SK-MEL-5 (cell line): ENCODE data around the gene MALAT1. TPM values are rescaled to one million over a fixed set of nuclear protein-coding genes. Genes with fewer than 3 reads are reported as not detected.
"Not testable (repeated sequence)": the region's sequence is repeated elsewhere in the genome, so short reads cannot be mapped to it uniquely, and the experiment has no call there.

Source experiments
- DNase-seq: peaks from one replicate; pipeline ENCODE4 v3.0.0-alpha.2; 2016; ENCODE audit warnings: low read depth, low spot score
- in situ Hi-C: cut with HindIII; loops from 2 replicates; pipeline ENCODE4 v1.10.0; 2016; ENCODE audit warnings: low sequenced_read_pairs, high pct_unique_total_duplicates, low pct_unique_long_range_greater_than_20kb
- total RNA-seq: library from RNA; depleted of rRNA; stranded (reverse); fragments of >200 nt; shearing (Covaris generic); gene quantifications from 2 replicates; pipeline ENCODE4 v1.2.3, GENCODE V29; 2014

The MALAT1 gene
- total RNA-seq, 1 experiment from 2014 or later, result 1,469 TPM

- peak; percentile 52 for DNase-seq
- in situ Hi-C loops, result no loop called here
Measured at GRCh38 chr11:65504674-65505465, 6.0 kb downstream of the MALAT1 start.

- in situ Hi-C loops, result no loop called here
- no peak for DNase-seq
Measured at GRCh38 chr11:65505466-65506289, 6.8 kb downstream of the MALAT1 start.

- in situ Hi-C loops, result no loop called here
- DNase-seq, result no peak
Measured at GRCh38 chr11:65506290-65506771, 7.5 kb downstream of the MALAT1 start.

GRCh38 chr11:65506772-65507505 is 8.1 kb downstream of the MALAT1 start:
- DNase-seq, result no peak
- in situ Hi-C loops, result no loop called here

- DNase-seq, in situ Hi-C loops: not testable (repeated sequence)
Measured at GRCh38 chr11:65512311-65512710, 13.5 kb downstream of the MALAT1 start.

- DNase-seq, result no peak
- in situ Hi-C loops, result no loop called here
Measured at GRCh38 chr11:65516135-65516968, 17.5 kb downstream of the MALAT1 start.

- DNase-seq, in situ Hi-C loops: not testable (repeated sequence)
Measured at GRCh38 chr11:65518941-65519549, 20.2 kb downstream of the MALAT1 start.

GRCh38 chr11:65521777-65522521 is 23.1 kb downstream of the MALAT1 start:
- in situ Hi-C loops, DNase-seq: not testable (repeated sequence)

- DNase-seq, in situ Hi-C loops: not testable (repeated sequence)
Measured at GRCh38 chr11:65522718-65523630, 24.1 kb downstream of the MALAT1 start.

GRCh38 chr11:65523631-65523968 is 24.8 kb downstream of the MALAT1 start:
- DNase-seq, in situ Hi-C loops: not testable (repeated sequence)

- in situ Hi-C loops, result no loop called here
- peak; percentile 6 for DNase-seq
Measured at GRCh38 chr11:65524014-65524740, 25.3 kb downstream of the MALAT1 start.

- in situ Hi-C loops, result no loop called here
- DNase-seq, result peak; percentile 58
Measured at GRCh38 chr11:65524741-65525545, 26.1 kb downstream of the MALAT1 start, which contains the start of gene SCYL1. SCYL1 (plus strand) TSS chr11:65525083; CDS start chr11:65525154, 71 bp downstream.

- in situ Hi-C loops, result no loop called here
- DNase-seq, result no peak
Measured at GRCh38 chr11:65525546-65526480, 27.0 kb downstream of the MALAT1 start.
